Transverse colon (tissue), 4 donors: ENCODE data around the gene SPDYE6.

Experiments
- CTCF ChIP-seq, 5 experiments: fragments of 200-600 bp in 3 of 5; fragments of 450-650 bp in 2 of 5; sonication (generic) in 3 of 5; IDR thresholded peaks; 1 replicate in 2 of 5; 2 replicates in 3 of 5; pipeline ENCODE4 v1.5.1; 2016 to 2017; ENCODE audit warnings: antibody characterized with exemption in 5 of 5, inconsistent platforms in 3 of 5, mild to moderate bottlenecking in 2 of 5, moderate library complexity in 1 of 5
- POLR2AphosphoS5 ChIP-seq, 3 donors: sonication (generic); formaldehyde crosslinking; IDR thresholded peaks; one replicate each; pipeline ENCODE4 v1.6.1; 2016; ENCODE audit warnings: antibody characterized with exemption in 3 of 3

DNA sequence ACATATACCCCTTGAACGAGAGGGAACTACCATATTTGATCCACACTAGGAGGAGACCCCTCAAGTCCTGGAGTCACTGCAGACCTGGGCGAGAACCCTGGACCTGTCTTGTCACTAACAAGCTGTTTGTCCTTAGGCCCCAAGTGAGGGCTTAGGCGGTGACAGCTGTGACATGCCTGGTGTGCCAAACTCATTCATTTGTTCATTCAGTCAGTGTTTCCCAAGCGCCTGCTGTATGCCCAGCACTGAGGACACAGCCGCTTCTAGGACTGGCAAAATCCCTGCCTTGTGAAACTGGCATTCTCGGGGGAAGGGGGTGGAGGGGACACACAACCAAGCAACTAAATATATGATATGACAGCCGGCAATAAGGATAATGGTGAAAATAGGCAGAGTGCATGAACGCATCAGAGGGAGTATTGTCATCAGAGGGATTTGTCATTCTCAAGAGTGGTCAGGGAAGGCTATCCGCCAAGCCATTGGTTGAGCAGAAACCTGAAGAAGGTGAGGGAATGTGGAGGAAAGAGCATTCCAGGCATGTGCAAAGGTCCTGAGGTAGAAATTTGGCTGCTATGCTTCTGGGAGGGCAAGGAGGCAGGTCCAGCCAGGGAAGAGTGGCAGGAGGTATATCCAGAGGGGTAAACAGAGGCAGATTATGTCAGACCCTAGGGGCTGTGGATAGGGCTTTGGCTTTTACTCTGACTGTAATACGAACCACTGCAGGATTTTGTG, 58.6 kb downstream of the SPDYE6 start:
- TF ChIP-seq CTCF (IDR thresholded peaks at IDR 0.05): no peak
- no peak for TF ChIP-seq POLR2AphosphoS5 (IDR thresholded peaks at IDR 0.05)
